ENCODE data around the gene GPX4. TPM values are rescaled to one million over a fixed set of nuclear protein-coding genes. Genes with fewer than 3 reads are reported as not detected.

GPX4 gene
- total and polyA plus RNA-seq, 12 donors = 332 to 1,424 (median 704) TPM

DNA sequence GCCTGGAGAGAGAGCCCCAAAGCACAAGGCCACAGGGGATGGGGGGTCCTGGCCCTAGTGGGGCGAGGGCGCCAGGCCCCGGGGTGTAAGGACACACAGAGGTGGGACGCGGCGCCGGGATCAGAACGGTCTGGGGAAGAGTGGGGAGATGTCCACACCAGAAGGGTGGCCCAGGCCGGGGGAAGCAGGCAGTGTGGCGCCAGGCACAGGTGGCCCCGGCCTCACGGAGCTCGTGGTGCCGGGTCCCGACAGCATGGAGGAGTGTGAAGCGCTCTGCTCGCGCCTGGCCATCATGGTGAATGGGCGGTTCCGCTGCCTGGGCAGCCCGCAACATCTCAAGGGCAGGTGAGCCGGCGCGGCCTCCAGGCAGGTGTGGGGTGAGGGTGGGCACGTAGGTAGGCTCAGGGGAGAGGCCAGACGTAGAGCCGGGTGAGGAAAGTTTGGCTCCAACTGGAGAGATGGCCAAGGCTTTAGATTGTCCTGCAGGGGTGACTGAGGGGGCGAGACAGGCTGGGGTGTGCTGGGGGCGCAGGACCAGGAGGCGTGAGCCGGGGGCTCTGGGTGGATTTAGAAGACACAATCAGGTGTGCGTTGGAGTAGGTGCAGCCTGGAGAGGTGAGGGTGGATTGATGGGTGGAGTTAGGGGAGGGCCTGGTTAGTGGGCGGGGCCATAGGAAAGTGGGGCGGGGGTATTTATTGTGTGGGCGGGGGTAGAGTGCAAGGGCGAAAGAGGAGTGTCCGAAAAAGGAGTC, 39.7 kb upstream of the GPX4 start:
- DNase-seq = peak in 1 of 7 donors; percentile 23
- TF ChIP-seq, protein P1, sequence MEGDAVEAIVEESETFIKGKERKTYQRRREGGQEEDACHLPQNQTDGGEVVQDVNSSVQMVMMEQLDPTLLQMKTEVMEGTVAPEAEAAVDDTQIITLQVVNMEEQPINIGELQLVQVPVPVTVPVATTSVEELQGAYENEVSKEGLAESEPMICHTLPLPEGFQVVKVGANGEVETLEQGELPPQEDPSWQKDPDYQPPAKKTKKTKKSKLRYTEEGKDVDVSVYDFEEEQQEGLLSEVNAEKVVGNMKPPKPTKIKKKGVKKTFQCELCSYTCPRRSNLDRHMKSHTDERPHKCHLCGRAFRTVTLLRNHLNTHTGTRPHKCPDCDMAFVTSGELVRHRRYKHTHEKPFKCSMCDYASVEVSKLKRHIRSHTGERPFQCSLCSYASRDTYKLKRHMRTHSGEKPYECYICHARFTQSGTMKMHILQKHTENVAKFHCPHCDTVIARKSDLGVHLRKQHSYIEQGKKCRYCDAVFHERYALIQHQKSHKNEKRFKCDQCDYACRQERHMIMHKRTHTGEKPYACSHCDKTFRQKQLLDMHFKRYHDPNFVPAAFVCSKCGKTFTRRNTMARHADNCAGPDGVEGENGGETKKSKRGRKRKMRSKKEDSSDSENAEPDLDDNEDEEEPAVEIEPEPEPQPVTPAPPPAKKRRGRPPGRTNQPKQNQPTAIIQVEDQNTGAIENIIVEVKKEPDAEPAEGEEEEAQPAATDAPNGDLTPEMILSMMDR (IDR thresholded peaks at IDR 0.05) = no peak
- no peak for TF ChIP-seq POLR2A (IDR thresholded peaks at IDR 0.05)
- WGBS, 4 donors = 66 to 89% (median 81%) methylated on average over 34 to 37 of the region's 37 CpGs

DNA sequence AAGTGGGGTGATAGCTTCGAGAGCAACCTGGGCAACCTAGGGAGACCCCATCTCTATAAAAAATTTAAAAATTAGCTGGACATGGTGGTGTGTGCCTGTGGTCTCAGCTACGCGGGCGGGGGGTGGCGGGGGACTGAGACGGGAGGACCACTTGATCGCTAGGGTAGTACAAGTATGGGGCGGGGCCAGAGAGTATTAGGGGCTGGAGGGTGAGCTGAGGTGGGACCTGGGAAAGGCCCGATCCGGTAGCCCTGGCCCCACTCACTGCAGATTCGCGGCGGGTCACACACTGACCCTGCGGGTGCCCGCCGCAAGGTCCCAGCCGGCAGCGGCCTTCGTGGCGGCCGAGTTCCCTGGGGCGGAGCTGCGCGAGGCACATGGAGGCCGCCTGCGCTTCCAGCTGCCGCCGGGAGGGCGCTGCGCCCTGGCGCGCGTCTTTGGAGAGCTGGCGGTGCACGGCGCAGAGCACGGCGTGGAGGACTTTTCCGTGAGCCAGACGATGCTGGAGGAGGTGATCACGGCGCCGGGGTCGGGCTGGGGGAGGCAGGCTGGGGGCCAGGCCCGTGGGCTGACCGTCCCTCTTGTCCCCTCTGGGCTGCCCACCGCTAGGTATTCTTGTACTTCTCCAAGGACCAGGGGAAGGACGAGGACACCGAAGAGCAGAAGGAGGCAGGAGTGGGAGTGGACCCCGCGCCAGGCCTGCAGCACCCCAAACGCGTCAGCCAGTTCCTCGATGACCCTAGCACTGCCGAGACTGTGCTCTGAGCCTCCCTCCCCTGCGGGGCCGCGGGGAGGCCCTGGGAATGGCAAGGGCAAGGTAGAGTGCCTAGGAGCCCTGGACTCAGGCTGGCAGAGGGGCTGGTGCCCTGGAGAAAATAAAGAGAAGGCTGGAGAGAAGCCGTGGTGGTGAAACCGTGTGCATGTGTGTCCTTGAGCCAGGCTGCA, 38.9 kb upstream of the GPX4 start:
- no peak for TF ChIP-seq POLR2A (IDR thresholded peaks at IDR 0.05)
- TF ChIP-seq, protein P1 (IDR thresholded peaks at IDR 0.05) = peak; percentile 57 to 90 (median 74)
- H3K4me3 ChIP-seq = no peak overlapping the region
- no peaks in the 10 kb centered on the region for H3K36me3 ChIP-seq (replicated peaks in 1 of 2)
- peak; percentile 56 to 82 (median 65) for DNase-seq
- peaks cover 0 to 23% of the 10 kb centered on the region in 2 donors for H3K4me1 ChIP-seq (replicated peaks in 1 of 2)
- no peak overlapping the region for H3K27ac ChIP-seq
- WGBS, 4 donors = 9 to 26% (median 15%) methylated on average over 13 to 60 of the region's 60 CpGs
- H3K9me3 ChIP-seq (replicated peaks in 1 of 3) = no peaks in the 10 kb centered on the region
- intact Hi-C loops (cut with DNase I) = no loop called here
- peaks cover 35% of the 10 kb centered on the region for H3K27me3 ChIP-seq

More for the DNA sequence above, 39.7 kb upstream of the GPX4 start:
- Histone ChIP-seq H3K9me3 (replicated peaks in 1 of 3) (no peaks in the 10 kb centered on the region), H3K36me3 (replicated peaks in 1 of 2) (no peaks in the 10 kb centered on the region), H3K4me3 (no peak overlapping the region), H3K27me3 (peaks cover 26% of the 10 kb centered on the region), H3K4me1 (replicated peaks in 1 of 2) (peaks cover 0 to 20% of the 10 kb centered on the region in 2 donors), H3K27ac (no peak overlapping the region)
- intact Hi-C loops (cut with DNase I) = no loop called here

DNA sequence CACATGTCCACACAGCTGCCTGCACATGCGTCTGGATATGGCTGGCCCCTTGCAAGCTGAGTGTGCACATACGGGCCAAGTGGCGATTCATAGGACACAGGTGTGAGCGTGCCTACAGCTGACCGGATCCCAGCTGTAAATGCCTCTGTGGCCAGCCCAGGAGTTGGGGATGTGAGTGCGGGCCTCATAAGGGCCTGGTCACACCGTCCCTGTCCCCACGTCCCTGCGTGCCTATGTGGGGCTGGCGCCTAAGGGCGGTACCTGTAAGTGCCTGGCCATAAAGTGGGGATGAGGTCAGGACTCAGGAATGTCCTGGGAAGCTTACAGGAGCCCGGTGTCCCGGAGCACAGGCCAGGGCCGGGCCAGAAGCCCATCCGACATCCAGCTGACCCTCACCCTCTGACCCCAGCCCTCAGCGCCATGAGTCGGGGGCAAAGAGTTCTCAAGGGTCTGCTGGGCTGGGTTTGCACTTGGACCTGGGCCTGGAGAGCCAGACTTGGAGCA, 38.1 kb upstream of the GPX4 start:
- Histone ChIP-seq H3K9me3 (replicated peaks in 1 of 3) (no peaks in the 10 kb centered on the region), H3K27ac (no peak overlapping the region), H3K4me3 (no peak overlapping the region), H3K36me3 (replicated peaks in 1 of 2) (no peaks in the 10 kb centered on the region), H3K4me1 (replicated peaks in 1 of 2) (peaks cover 0 to 23% of the 10 kb centered on the region in 2 donors), H3K27me3 (peaks cover 42% of the 10 kb centered on the region)
- TF ChIP-seq POLR2A (IDR thresholded peaks at IDR 0.05) = no peak
- TF ChIP-seq, protein P1 (IDR thresholded peaks at IDR 0.05) = no peak
- WGBS, 4 donors = 42 to 73% (median 68%) methylated on average over 5 to 17 of the region's 17 CpGs
- peak in 1 of 7 donors; percentile 20 for DNase-seq
- intact Hi-C loops (cut with DNase I) = no loop called here

DNA sequence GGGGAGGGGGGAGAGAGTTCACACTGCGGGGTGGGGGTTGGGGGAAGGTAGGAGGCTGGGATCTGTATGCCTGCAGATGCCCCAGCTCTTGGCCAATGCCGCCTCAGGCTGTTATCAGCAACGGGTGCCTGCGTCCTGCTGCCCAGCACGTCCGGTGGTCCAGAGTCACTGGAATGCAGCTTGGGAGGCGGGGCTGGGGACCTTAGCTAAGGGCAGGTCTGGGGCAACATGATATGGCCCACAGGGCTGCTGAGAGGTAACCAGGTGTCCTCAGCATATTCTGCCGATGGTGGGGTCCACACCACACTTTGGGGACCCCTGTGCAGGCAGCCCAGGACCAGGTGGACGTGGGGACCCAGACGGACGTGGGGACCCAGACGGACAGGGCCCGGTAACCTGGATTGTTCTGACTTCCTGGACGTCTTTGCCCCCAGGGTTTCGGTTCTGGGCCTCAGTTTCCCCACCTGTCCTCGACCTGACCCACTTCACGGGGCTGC, 37.5 kb upstream of the GPX4 start:
- peak in 1 of 7 donors; percentile 31 for DNase-seq
- Histone ChIP-seq H3K4me1 (replicated peaks in 1 of 2) (peaks cover 0 to 28% of the 10 kb centered on the region in 2 donors), H3K36me3 (replicated peaks in 1 of 2) (no peaks in the 10 kb centered on the region), H3K4me3 (no peak overlapping the region), H3K27me3 (peaks cover 49% of the 10 kb centered on the region), H3K27ac (no peak overlapping the region), H3K9me3 (replicated peaks in 1 of 3) (no peaks in the 10 kb centered on the region)
- no peak for TF ChIP-seq POLR2A (IDR thresholded peaks at IDR 0.05)
- TF ChIP-seq, protein P1 (IDR thresholded peaks at IDR 0.05) = no peak
- intact Hi-C loops (cut with DNase I) = no loop called here
- WGBS, 4 donors = 37 to 60% (median 40%) methylated on average over 2 to 17 of the region's 17 CpGs
